ENCODE data around the gene KIFAP3. TPM values are rescaled to one million over a fixed set of nuclear protein-coding genes. Genes with fewer than 3 reads are reported as not detected.
A peak's percentile ranks its signal among the peaks of the same experiment; 100 is the strongest.
"Not testable (repeated sequence)": the region's sequence is repeated elsewhere in the genome, so short reads cannot be mapped to it uniquely, and the experiment has no call there.

The KIFAP3 gene
- total RNA-seq, 2 donors from 2014 or later: 23.2 to 27.1 TPM

GRCh38 chr1:169921080-169921479, 153.4 kb downstream of the KIFAP3 start:
- no peaks in the 10 kb centered on the region for H3K27me3 Mint-ChIP-seq (ENCODE audit: low read depth)
- peaks cover 0 to 4% of the 10 kb centered on the region in 2 donors for H3K36me3 Mint-ChIP-seq (ENCODE audit: insufficient read depth in 2 of 2)
- ATAC-seq (replicated peaks in 1 of 2) (no peak), DNase-seq (no peak)
- no peaks in the 10 kb centered on the region for H3K4me1 Mint-ChIP-seq (ENCODE audit: low read depth)
- H3K4me3 Mint-ChIP-seq: no peak overlapping the region
- no peaks in the 10 kb centered on the region for H3K9me3 Mint-ChIP-seq
- no peak overlapping the region for H3K27ac Mint-ChIP-seq

GRCh38 chr1:169918927-169919326, 155.6 kb downstream of the KIFAP3 start:
- ATAC-seq (replicated peaks in 1 of 2) (no peak), DNase-seq (no peak)
- Mint-ChIP-seq H3K4me1 (ENCODE audit: low read depth) (peaks cover 18% of the 10 kb centered on the region), H3K4me3 (no peak overlapping the region), H3K27me3 (ENCODE audit: low read depth) (no peaks in the 10 kb centered on the region), H3K27ac (no peak overlapping the region), H3K36me3 (ENCODE audit: insufficient read depth in 2 of 2) (peaks cover 0 to 4% of the 10 kb centered on the region in 2 donors), H3K9me3 (no peaks in the 10 kb centered on the region)

- H3K4me3 Mint-ChIP-seq: not testable (repeated sequence)
These were observed 156.3 kb downstream of the KIFAP3 start for GRCh38 chr1:169918220-169918619.

GRCh38 chr1:169915150-169915549, 159.3 kb downstream of the KIFAP3 start:
- Mint-ChIP-seq H3K4me1 (ENCODE audit: low read depth) (peaks cover 24% of the 10 kb centered on the region), H3K4me3 (peak overlapping the region in 1 of 2 donors; percentile 16)

More at GRCh38 chr1:169918220-169918619, 156.3 kb downstream of the KIFAP3 start:
- peaks cover 18% of the 10 kb centered on the region for H3K4me1 Mint-ChIP-seq (ENCODE audit: low read depth)
- DNase-seq; ATAC-seq (replicated peaks in 1 of 2); H3K27ac Mint-ChIP-seq; H3K9me3 Mint-ChIP-seq; H3K27me3 Mint-ChIP-seq (ENCODE audit: low read depth); H3K36me3 Mint-ChIP-seq (ENCODE audit: insufficient read depth in 2 of 2): not testable (repeated sequence)

GRCh38 chr1:169914531-169914930, 160.0 kb downstream of the KIFAP3 start:
- peak overlapping the region in 1 of 2 donors; percentile 21 for H3K4me3 Mint-ChIP-seq
- H3K36me3 Mint-ChIP-seq (ENCODE audit: insufficient read depth in 2 of 2): no peaks in the 10 kb centered on the region
- peak in 1 of 2 donors; percentile 65 for ATAC-seq (replicated peaks in 1 of 2)
- H3K27me3 Mint-ChIP-seq (ENCODE audit: low read depth): no peaks in the 10 kb centered on the region
- peaks cover 24% of the 10 kb centered on the region for H3K4me1 Mint-ChIP-seq (ENCODE audit: low read depth)
- no peak for DNase-seq
- no peaks in the 10 kb centered on the region for H3K9me3 Mint-ChIP-seq
- peak overlapping the region; percentile 7 for H3K27ac Mint-ChIP-seq

More at GRCh38 chr1:169915150-169915549, 159.3 kb downstream of the KIFAP3 start:
- ATAC-seq (replicated peaks in 1 of 2): no peak
- H3K27ac Mint-ChIP-seq: no peak overlapping the region
- no peaks in the 10 kb centered on the region for H3K36me3 Mint-ChIP-seq (ENCODE audit: insufficient read depth in 2 of 2)
- no peaks in the 10 kb centered on the region for H3K27me3 Mint-ChIP-seq (ENCODE audit: low read depth)
- no peak for DNase-seq
- no peaks in the 10 kb centered on the region for H3K9me3 Mint-ChIP-seq

- DNase-seq: no peak
- ATAC-seq (replicated peaks in 1 of 2): no peak
- Mint-ChIP-seq H3K27me3 (ENCODE audit: low read depth) (no peaks in the 10 kb centered on the region), H3K9me3 (no peaks in the 10 kb centered on the region), H3K27ac (no peak overlapping the region), H3K4me3 (no peak overlapping the region), H3K36me3 (ENCODE audit: insufficient read depth in 2 of 2) (no peaks in the 10 kb centered on the region), H3K4me1 (ENCODE audit: low read depth) (peaks cover 20% of the 10 kb centered on the region)
These were observed 165.0 kb downstream of the KIFAP3 start for GRCh38 chr1:169909499-169909898.

- ATAC-seq (replicated peaks in 1 of 2): no peak
- Mint-ChIP-seq H3K36me3 (ENCODE audit: insufficient read depth in 2 of 2) (peaks cover 0 to 1% of the 10 kb centered on the region in 2 donors), H3K9me3 (no peaks in the 10 kb centered on the region), H3K4me3 (no peak overlapping the region), H3K4me1 (ENCODE audit: low read depth) (peaks cover 29% of the 10 kb centered on the region), H3K27ac (no peak overlapping the region), H3K27me3 (ENCODE audit: low read depth) (no peaks in the 10 kb centered on the region)
- no peak for DNase-seq
These were observed 167.6 kb downstream of the KIFAP3 start for GRCh38 chr1:169906938-169907337.

GRCh38 chr1:169904834-169905233, 169.7 kb downstream of the KIFAP3 start:
- Mint-ChIP-seq H3K4me3 (no peak overlapping the region), H3K4me1 (ENCODE audit: low read depth) (peaks cover 23% of the 10 kb centered on the region), H3K9me3 (no peaks in the 10 kb centered on the region), H3K36me3 (ENCODE audit: insufficient read depth in 2 of 2) (peaks cover 0 to 1% of the 10 kb centered on the region in 2 donors), H3K27me3 (ENCODE audit: low read depth) (no peaks in the 10 kb centered on the region), H3K27ac (no peak overlapping the region)
- no peak for ATAC-seq (replicated peaks in 1 of 2)
- DNase-seq: no peak

- peak overlapping the region; percentile 7 to 42 for H3K4me3 Mint-ChIP-seq
- peaks cover 6% of the 10 kb centered on the region for H3K27me3 Mint-ChIP-seq (ENCODE audit: low read depth)
- H3K36me3 Mint-ChIP-seq (ENCODE audit: insufficient read depth in 2 of 2): peaks cover 0 to 1% of the 10 kb centered on the region in 2 donors
- peaks cover 13% of the 10 kb centered on the region for H3K4me1 Mint-ChIP-seq (ENCODE audit: low read depth)
- ATAC-seq (replicated peaks in 1 of 2) (no peak), DNase-seq (no peak)
- no peak overlapping the region for H3K27ac Mint-ChIP-seq
- no peaks in the 10 kb centered on the region for H3K9me3 Mint-ChIP-seq
These were observed 171.7 kb downstream of the KIFAP3 start for GRCh38 chr1:169902751-169903150.

- Mint-ChIP-seq H3K27me3 (ENCODE audit: low read depth) (peaks cover 6% of the 10 kb centered on the region), H3K4me3 (no peak overlapping the region), H3K4me1 (ENCODE audit: low read depth) (peaks cover 17% of the 10 kb centered on the region), H3K36me3 (ENCODE audit: insufficient read depth in 2 of 2) (peaks cover 0 to 1% of the 10 kb centered on the region in 2 donors), H3K27ac (no peak overlapping the region), H3K9me3 (no peaks in the 10 kb centered on the region)
- no peak for ATAC-seq (replicated peaks in 1 of 2)
- no peak for DNase-seq
These were observed 173.4 kb downstream of the KIFAP3 start for GRCh38 chr1:169901115-169901514.

GRCh38 chr1:169900571-169900970, 173.9 kb downstream of the KIFAP3 start:
- H3K36me3 Mint-ChIP-seq (ENCODE audit: insufficient read depth in 2 of 2): peaks cover 0 to 1% of the 10 kb centered on the region in 2 donors
- no peak for ATAC-seq (replicated peaks in 1 of 2)
- H3K4me3 Mint-ChIP-seq: no peak overlapping the region
- no peak for DNase-seq
- no peak overlapping the region for H3K27ac Mint-ChIP-seq
- H3K4me1 Mint-ChIP-seq (ENCODE audit: low read depth): peaks cover 18% of the 10 kb centered on the region
- no peaks in the 10 kb centered on the region for H3K9me3 Mint-ChIP-seq
- H3K27me3 Mint-ChIP-seq (ENCODE audit: low read depth): peaks cover 6% of the 10 kb centered on the region

- H3K36me3 Mint-ChIP-seq (ENCODE audit: insufficient read depth in 2 of 2): peaks cover 0 to 1% of the 10 kb centered on the region in 2 donors
- no peak for DNase-seq
- H3K4me3 Mint-ChIP-seq: no peak overlapping the region
- peaks cover 22% of the 10 kb centered on the region for H3K4me1 Mint-ChIP-seq (ENCODE audit: low read depth)
- peaks cover 6% of the 10 kb centered on the region for H3K27me3 Mint-ChIP-seq (ENCODE audit: low read depth)
- no peak overlapping the region for H3K27ac Mint-ChIP-seq
- peaks cover 0 to 2% of the 10 kb centered on the region in 2 donors for H3K9me3 Mint-ChIP-seq
- ATAC-seq (replicated peaks in 1 of 2): peak in 1 of 2 donors; percentile 30
These were observed 174.8 kb downstream of the KIFAP3 start for GRCh38 chr1:169899519-169900217.

GRCh38 chr1:169896013-169896412, 178.5 kb downstream of the KIFAP3 start:
- no peaks in the 10 kb centered on the region for H3K36me3 Mint-ChIP-seq (ENCODE audit: insufficient read depth in 2 of 2)

More at GRCh38 chr1:169896013-169896412, 178.5 kb downstream of the KIFAP3 start:
- no peak for ATAC-seq (replicated peaks in 1 of 2)
- Mint-ChIP-seq H3K9me3 (peaks cover 0 to 2% of the 10 kb centered on the region in 2 donors), H3K4me3 (no peak overlapping the region), H3K27me3 (ENCODE audit: low read depth) (peaks cover 6% of the 10 kb centered on the region), H3K27ac (no peak overlapping the region), H3K4me1 (ENCODE audit: low read depth) (peaks cover 35% of the 10 kb centered on the region)
- DNase-seq: no peak
